ENCODE measurements around the gene NEUROG3. TPM values are rescaled to one million over a fixed set of nuclear protein-coding genes. Genes with fewer than 3 reads are reported as not detected.

NEUROG3 gene
- total RNA-seq, 1 donor from 2014 or later = not detected

- no peak for DNase-seq (ENCODE audit: extremely low spot score in 2 of 2)
- Histone ChIP-seq H3K9me3 (no peaks in the 10 kb centered on the region), H3K36me3 (no peaks in the 10 kb centered on the region), H3K27ac (no peak overlapping the region), H3K4me3 (no peak overlapping the region), H3K27me3 (no peaks in the 10 kb centered on the region), H3K4me1 (peaks cover 16% of the 10 kb centered on the region)
- intact Hi-C loops (cut with DNase I) = no loop called here
- TF ChIP-seq CTCF (IDR thresholded peaks at IDR 0.05) = no peak
- TF ChIP-seq POLR2A (IDR thresholded peaks at IDR 0.05) = no peak
- TF ChIP-seq POLR2AphosphoS5 (IDR thresholded peaks at IDR 0.05; ENCODE audit: insufficient read depth in 1 of 2, low read depth in 1 of 2) = no peak
Observed at GRCh38 chr10:69577268-69578232, 4.3 kb upstream of the NEUROG3 start.

GRCh38 chr10:69576334-69577011 is 3.3 kb upstream of the NEUROG3 start:
- DNase-seq (ENCODE audit: extremely low spot score in 2 of 2) = no peak
- Histone ChIP-seq H3K9me3 (no peaks in the 10 kb centered on the region), H3K4me3 (no peak overlapping the region), H3K36me3 (no peaks in the 10 kb centered on the region), H3K27me3 (no peaks in the 10 kb centered on the region), H3K4me1 (peaks cover 22% of the 10 kb centered on the region), H3K27ac (no peak overlapping the region)
- TF ChIP-seq POLR2AphosphoS5 (IDR thresholded peaks at IDR 0.05; ENCODE audit: insufficient read depth in 1 of 2, low read depth in 1 of 2) (no peak), CTCF (IDR thresholded peaks at IDR 0.05) (no peak), POLR2A (IDR thresholded peaks at IDR 0.05) (no peak)
- intact Hi-C loops (cut with DNase I) = no loop called here

GRCh38 chr10:69575164-69575722 is 2.0 kb upstream of the NEUROG3 start:
- no peak for TF ChIP-seq CTCF (IDR thresholded peaks at IDR 0.05)
- TF ChIP-seq POLR2AphosphoS5 (IDR thresholded peaks at IDR 0.05; ENCODE audit: insufficient read depth in 1 of 2, low read depth in 1 of 2) = no peak
- TF ChIP-seq POLR2A (IDR thresholded peaks at IDR 0.05) = no peak
- Histone ChIP-seq H3K27me3 (peaks cover 4% of the 10 kb centered on the region), H3K27ac (no peak overlapping the region)

GRCh38 chr10:69574571-69574978 is 1.4 kb upstream of the NEUROG3 start:
- H3K4me1 ChIP-seq = peaks cover 22% of the 10 kb centered on the region
- peaks cover 4% of the 10 kb centered on the region for H3K27me3 ChIP-seq
- intact Hi-C loops (cut with DNase I) = no loop called here
- TF ChIP-seq POLR2A (IDR thresholded peaks at IDR 0.05) (no peak), CTCF (IDR thresholded peaks at IDR 0.05) (no peak), POLR2AphosphoS5 (IDR thresholded peaks at IDR 0.05; ENCODE audit: insufficient read depth in 1 of 2, low read depth in 1 of 2) (no peak)
- no peaks in the 10 kb centered on the region for H3K9me3 ChIP-seq
- no peak overlapping the region for H3K4me3 ChIP-seq
- no peak for DNase-seq (ENCODE audit: extremely low spot score in 2 of 2)
- no peaks in the 10 kb centered on the region for H3K36me3 ChIP-seq
- no peak overlapping the region for H3K27ac ChIP-seq

More at GRCh38 chr10:69575164-69575722, 2.0 kb upstream of the NEUROG3 start:
- Histone ChIP-seq H3K36me3 (no peaks in the 10 kb centered on the region), H3K4me3 (no peak overlapping the region), H3K4me1 (peaks cover 22% of the 10 kb centered on the region), H3K9me3 (no peaks in the 10 kb centered on the region)
- intact Hi-C loops (cut with DNase I) = no loop called here
- DNase-seq (ENCODE audit: extremely low spot score in 2 of 2) = no peak

Data from vagina (tissue), 2 donors.